HepG2 (cell line): Measurements from ENCODE around the gene C11orf68. TPM values are rescaled to one million over a fixed set of nuclear protein-coding genes. Genes with fewer than 3 reads are reported as not detected.
A peak's percentile ranks its signal among the peaks of the same experiment; 100 is the strongest.

ENCODE experiments used
- ATF2 ChIP-seq: sonication (generic); formaldehyde crosslinking; IDR thresholded peaks from 2 replicates; pipeline ENCODE4 v1.4.0; 2020; ENCODE audit warnings: missing genetic modification reagents
- DNMT3B ChIP-seq: conservative IDR thresholded peaks from 2 replicates; pipeline ENCODE4 v1.6.1; 2016; ENCODE audit warnings: missing biosample characterization, control low read depth
- HOMEZ ChIP-seq: IDR thresholded peaks from 2 replicates; pipeline ENCODE4 v1.6.1; 2016; ENCODE audit warnings: low read depth
- JUN ChIP-seq: sonication (generic); formaldehyde crosslinking; IDR thresholded peaks from 2 replicates; pipeline ENCODE4 v1.4.0; 2020; ENCODE audit warnings: mild to moderate bottlenecking, missing genetic modification reagents
- MAX ChIP-seq: IDR thresholded peaks from 2 replicates; pipeline ENCODE4 v1.6.1; 2012; ENCODE audit warnings: inconsistent platforms
- MED1 ChIP-seq: sonication (generic); formaldehyde crosslinking; IDR thresholded peaks from 2 replicates; pipeline ENCODE4 v1.4.0; 2020; ENCODE audit warnings: missing genetic modification reagents
- MYPOP ChIP-seq: sonication (generic); formaldehyde crosslinking; IDR thresholded peaks from 2 replicates; pipeline ENCODE4 v1.8.1; 2023; ENCODE audit warnings: mild to moderate bottlenecking, moderate library complexity, missing genetic modification reagents
- NFIB ChIP-seq: sonication (generic); formaldehyde crosslinking; IDR thresholded peaks from 2 replicates; pipeline ENCODE4 v1.9.0; 2021; ENCODE audit warnings: missing genetic modification reagents, mild to moderate bottlenecking, borderline replicate concordance
- NFKB2 ChIP-seq: sonication (generic); formaldehyde crosslinking; IDR thresholded peaks from 2 replicates; pipeline ENCODE4 v1.4.0; 2020; ENCODE audit warnings: missing genetic modification reagents, borderline replicate concordance
- PBX3 ChIP-seq: sonication (generic); formaldehyde crosslinking; IDR thresholded peaks from 2 replicates; pipeline ENCODE4 v1.8.1; 2023; ENCODE audit warnings: missing genetic modification reagents, inconsistent platforms, borderline replicate concordance
- RAD51 ChIP-seq: fragments of 450-650 bp; IDR thresholded peaks from 2 replicates; pipeline ENCODE4 v1.6.1; 2016; ENCODE audit warnings: borderline replicate concordance
- SNAPC5 ChIP-seq: sonication (generic); formaldehyde crosslinking; IDR thresholded peaks from 2 replicates; pipeline ENCODE4 v1.8.1; 2023; ENCODE audit warnings: mild to moderate bottlenecking, missing genetic modification reagents, borderline replicate concordance
- SP5 ChIP-seq: IDR thresholded peaks from 2 replicates; pipeline ENCODE4 v1.6.1; 2016; ENCODE audit warnings: low read depth, borderline replicate concordance
- SRSF4 ChIP-seq: fragments of 200-400 bp; formaldehyde crosslinking; IDR thresholded peaks from one replicate; pipeline ENCODE4 v1.6.1; 2018; ENCODE audit warnings: mild to moderate bottlenecking, low read depth, low read length, moderate library complexity; ENCODE audit not compliant: poor library complexity, severe bottlenecking
- SYNCRIP ChIP-seq: fragments of 200-400 bp; formaldehyde crosslinking; IDR thresholded peaks from 2 replicates; pipeline ENCODE4 v1.6.1; 2018; ENCODE audit warnings: mild to moderate bottlenecking, low read depth, low read length; ENCODE audit not compliant: insufficient read depth
- ZBTB46 ChIP-seq: sonication (generic); formaldehyde crosslinking; IDR thresholded peaks from 2 replicates; pipeline ENCODE4 v1.4.0; 2020; ENCODE audit warnings: mild to moderate bottlenecking, missing genetic modification reagents, borderline replicate concordance
- ZEB1 ChIP-seq: IDR thresholded peaks from 2 replicates; pipeline ENCODE4 v1.6.1; 2012; ENCODE audit warnings: mild to moderate bottlenecking, low read depth, inconsistent platforms; ENCODE audit not compliant: insufficient replicate concordance
- ZNF296 ChIP-seq: sonication (generic); formaldehyde crosslinking; conservative IDR thresholded peaks from 2 replicates; pipeline ENCODE4 v1.5.0; 2020; ENCODE audit warnings: mild to moderate bottlenecking, missing genetic modification reagents
- ZNF383 ChIP-seq: sonication (generic); formaldehyde crosslinking; IDR thresholded peaks from 2 replicates; pipeline ENCODE4 v1.4.0; 2020; ENCODE audit warnings: missing genetic modification reagents, mild to moderate bottlenecking, borderline replicate concordance
- ZNF670 ChIP-seq: sonication (generic); formaldehyde crosslinking; IDR thresholded peaks from 2 replicates; pipeline ENCODE4 v1.8.0; 2022; ENCODE audit warnings: mild to moderate bottlenecking, missing genetic modification reagents, borderline replicate concordance
- ZNF749 ChIP-seq: sonication (generic); formaldehyde crosslinking; IDR thresholded peaks from 2 replicates; pipeline ENCODE4 v1.8.0; 2022; ENCODE audit warnings: mild to moderate bottlenecking, missing genetic modification reagents, moderate library complexity, borderline replicate concordance
- polyA plus RNA-seq, 8 experiments: library from polyadenylated mRNA; depleted of rRNA in 3 of 8; stranded (reverse) in 7 of 8; unstranded in 1 of 8; fragments of >200 nt; fragmentation: Illumina TruSeq in 4 of 8; extraction: Trizol in 4 of 8; gene quantifications; 2 replicates each; pipeline versions ENCODE4 v1.2.1 to v1.2.3, GENCODE V29; 2011 to 2016; ENCODE audit warnings: low read depth in 4 of 8, missing spikeins in 1 of 8, mixed read lengths in 1 of 8; ENCODE audit not compliant: insufficient read depth in 1 of 8
- total RNA-seq, 5 experiments: library from RNA; depleted of rRNA; stranded (reverse); fragments of >200 nt; fragmentation: Illumina TruSeq; extraction: Trizol; gene quantifications; 2 replicates each; pipeline ENCODE4 v1.2.3, GENCODE V29; 2016; ENCODE audit warnings: low read depth in 1 of 5

Gene C11orf68
- total and polyA plus RNA-seq, 2 of the 13 experiments (the other 11 are each of a cell fraction or from before 2014, with no cell fraction given) = 8.4 to 28.3 TPM

GRCh38 chr11:65891219-65892136 is 27.4 kb downstream of the C11orf68 start (continued):
- TF ChIP-seq MYPOP (CRISPR knock-in tag) = no peak
- no peak for TF ChIP-seq ZBTB46
- no peak for TF ChIP-seq ATF2
- no peak for TF ChIP-seq ZNF296
- no peak for TF ChIP-seq JUN (CRISPR knock-in tag)
- no peak for TF ChIP-seq PBX3
- no peak for TF ChIP-seq SRSF4
- TF ChIP-seq HOMEZ (CRISPR knock-in tag) = no peak
- no peak for TF ChIP-seq NFIB (CRISPR knock-in tag)
- no peak for TF ChIP-seq ZNF670
- TF ChIP-seq SP5 (CRISPR knock-in tag) = no peak
- no peak for TF ChIP-seq SYNCRIP
- TF ChIP-seq NFKB2 = no peak; the same call in 1 of the 2 replicates
- TF ChIP-seq SNAPC5 (CRISPR knock-in tag) = no peak
- 0 out of 2 replicates have a peak, but pooled peaks have one; percentile 9 for TF ChIP-seq DNMT3B
- TF ChIP-seq ZNF749 (CRISPR knock-in tag) = no peak
- no peak for TF ChIP-seq ZNF383
- TF ChIP-seq ZEB1 = no peak
- TF ChIP-seq MED1 = peak; percentile 73
- TF ChIP-seq RAD51 = no peak
- TF ChIP-seq MAX = peak; percentile 48; the same call in 1 of the 2 replicates
